Measurements from ENCODE around the gene PLD4.

The PLD4 gene

DNA sequence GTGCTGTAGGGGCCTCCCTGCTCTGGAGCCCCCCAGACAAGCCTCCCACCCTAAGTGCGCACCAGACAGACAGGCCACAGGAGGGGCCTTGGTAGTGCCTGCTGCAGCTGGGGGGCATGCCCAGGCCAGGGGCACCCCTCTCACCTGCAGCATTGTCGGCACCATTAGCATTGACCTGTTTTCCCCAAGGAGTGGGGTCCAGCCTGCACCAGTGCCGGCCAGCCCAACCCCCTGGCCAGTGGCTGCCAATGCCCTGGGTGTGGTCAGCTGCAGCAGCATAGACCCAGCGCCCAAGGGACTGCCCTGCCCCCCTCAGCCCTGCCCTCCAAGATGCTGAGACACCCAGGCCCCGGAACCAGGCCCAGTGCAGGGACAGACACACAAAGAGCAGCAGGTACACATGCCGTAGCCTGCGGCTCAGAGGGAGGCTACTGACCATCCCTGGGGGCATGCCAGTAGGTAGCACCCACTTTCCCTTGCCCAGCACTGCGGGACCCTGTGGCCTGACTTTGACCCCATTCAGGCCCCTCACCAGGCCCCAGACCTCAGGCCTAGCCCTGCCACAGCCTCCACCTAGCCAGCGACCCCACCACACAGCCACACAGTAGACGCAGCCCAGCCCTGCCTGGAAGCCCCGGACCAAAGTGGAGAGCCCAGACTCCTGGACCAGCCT lies 52.5 kb downstream of the PLD4 start:
- Histone ChIP-seq H3K27ac (ENCODE audit: low read depth in 2 of 2, low read length in 2 of 2) (no peak overlapping the region), H3K4me3 (ENCODE audit: low read length in 2 of 2) (peak overlapping the region; percentile 36 to 65), H3K9ac (ENCODE audit: low read depth in 1 of 2, low read length in 2 of 2) (no peak overlapping the region)

DNA sequence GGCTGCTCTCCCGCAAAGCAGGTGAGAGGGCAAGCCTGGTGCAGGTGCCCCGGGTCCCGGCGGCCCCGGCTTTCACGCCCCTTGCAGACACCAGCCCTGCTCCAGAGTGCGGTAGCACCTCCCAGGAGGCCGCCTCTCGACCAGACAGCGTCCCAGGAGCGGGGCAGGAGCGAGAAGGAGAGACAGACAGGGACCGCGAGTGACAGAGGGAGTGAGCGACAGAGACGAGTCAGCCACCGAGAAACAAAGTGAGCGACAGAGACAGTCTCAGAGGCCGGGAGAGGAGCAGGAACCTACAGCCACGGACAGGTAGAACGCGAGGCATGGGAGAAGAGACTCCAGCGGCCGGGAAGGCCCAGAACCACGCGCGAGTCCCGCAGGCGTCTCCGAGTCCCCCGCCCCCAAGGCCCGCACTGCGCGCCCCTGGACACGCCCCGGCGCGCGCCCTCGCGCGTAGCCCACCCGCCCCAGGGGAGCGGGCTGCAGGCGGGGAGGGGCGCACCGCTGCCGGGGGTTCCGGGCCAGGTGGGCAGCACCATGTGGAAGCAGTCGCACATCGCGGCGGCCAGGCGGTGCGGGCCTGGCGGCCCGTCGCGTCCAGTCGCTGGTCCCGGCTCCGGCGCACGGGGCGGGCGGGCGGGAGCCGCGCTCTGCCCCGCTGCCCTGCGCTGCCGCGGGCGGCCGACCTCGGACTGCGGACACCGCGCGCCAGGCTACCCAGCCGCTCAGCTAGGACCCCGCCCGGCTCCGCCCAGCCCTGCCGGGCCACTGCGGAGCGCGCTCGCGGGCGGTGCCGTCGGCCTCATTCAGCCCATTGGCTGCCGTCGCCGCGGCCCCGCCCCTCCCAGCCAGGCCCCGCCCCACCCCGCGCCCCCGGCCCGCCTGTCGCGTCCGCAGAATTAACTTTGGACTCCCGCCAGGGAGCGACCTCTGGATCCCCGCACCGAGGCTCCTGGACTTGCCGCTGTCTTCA lies 53.3 kb downstream of the PLD4 start, which contains the start of gene AHNAK2:
TSS of gene AHNAK2 (minus strand) at position 694 of the 973 bp plus-strand sequence. CDS start at position 557, 137 bp downstream.
- H3K4me3 ChIP-seq (ENCODE audit: low read length in 2 of 2), result peak within 1 kb of the TSS; percentile 36 to 65
- peak within 1 kb of the TSS in 1 of 2 donors; percentile 1 for H3K27ac ChIP-seq (ENCODE audit: low read depth in 2 of 2, low read length in 2 of 2)
- H3K9me3 ChIP-seq (ENCODE audit: control insufficient read depth in 2 of 2, low read length in 2 of 2), result no peaks in the 10 kb centered on the region
- no peaks in the 10 kb centered on the region for H3K36me3 ChIP-seq (ENCODE audit: control insufficient read depth in 2 of 2, insufficient read depth in 2 of 2, low read length in 2 of 2)
- H3K4me1 ChIP-seq (ENCODE audit: control insufficient read depth in 2 of 2, insufficient read depth in 2 of 2, low read length in 2 of 2), result peaks cover 30 to 35% of the 10 kb centered on the region in 2 donors
- peaks cover 27 to 28% of the 10 kb centered on the region in 2 donors for H3K27me3 ChIP-seq (ENCODE audit: control insufficient read depth in 2 of 2, insufficient read depth in 2 of 2, low read length in 2 of 2)
- peak within 1 kb of the TSS in 1 of 2 donors; percentile 18 for H3K9ac ChIP-seq (ENCODE audit: low read depth in 1 of 2, low read length in 2 of 2)

More for the DNA sequence above, 52.5 kb downstream of the PLD4 start:
- H3K9me3 ChIP-seq (ENCODE audit: control insufficient read depth in 2 of 2, low read length in 2 of 2), result no peaks in the 10 kb centered on the region
- peaks cover 28 to 31% of the 10 kb centered on the region in 2 donors for H3K27me3 ChIP-seq (ENCODE audit: control insufficient read depth in 2 of 2, insufficient read depth in 2 of 2, low read length in 2 of 2)
- H3K36me3 ChIP-seq (ENCODE audit: control insufficient read depth in 2 of 2, insufficient read depth in 2 of 2, low read length in 2 of 2), result no peaks in the 10 kb centered on the region
- peaks cover 38 to 43% of the 10 kb centered on the region in 2 donors for H3K4me1 ChIP-seq (ENCODE audit: control insufficient read depth in 2 of 2, insufficient read depth in 2 of 2, low read length in 2 of 2)

GRCh38 chr14:104978746-104979691 lies 54.3 kb downstream of the PLD4 start:
- Histone ChIP-seq H3K9me3 (ENCODE audit: control insufficient read depth in 2 of 2, low read length in 2 of 2) (no peaks in the 10 kb centered on the region), H3K4me1 (ENCODE audit: control insufficient read depth in 2 of 2, insufficient read depth in 2 of 2, low read length in 2 of 2) (peaks cover 20 to 27% of the 10 kb centered on the region in 2 donors), H3K9ac (ENCODE audit: low read depth in 1 of 2, low read length in 2 of 2) (no peak overlapping the region), H3K27me3 (ENCODE audit: control insufficient read depth in 2 of 2, insufficient read depth in 2 of 2, low read length in 2 of 2) (peaks cover 26 to 28% of the 10 kb centered on the region in 2 donors), H3K27ac (ENCODE audit: low read depth in 2 of 2, low read length in 2 of 2) (peak overlapping the region in 1 of 2 donors; percentile 1), H3K36me3 (ENCODE audit: control insufficient read depth in 2 of 2, insufficient read depth in 2 of 2, low read length in 2 of 2) (no peaks in the 10 kb centered on the region), H3K4me3 (ENCODE audit: low read length in 2 of 2) (peak overlapping the region in 1 of 2 donors; percentile 7)

DNA sequence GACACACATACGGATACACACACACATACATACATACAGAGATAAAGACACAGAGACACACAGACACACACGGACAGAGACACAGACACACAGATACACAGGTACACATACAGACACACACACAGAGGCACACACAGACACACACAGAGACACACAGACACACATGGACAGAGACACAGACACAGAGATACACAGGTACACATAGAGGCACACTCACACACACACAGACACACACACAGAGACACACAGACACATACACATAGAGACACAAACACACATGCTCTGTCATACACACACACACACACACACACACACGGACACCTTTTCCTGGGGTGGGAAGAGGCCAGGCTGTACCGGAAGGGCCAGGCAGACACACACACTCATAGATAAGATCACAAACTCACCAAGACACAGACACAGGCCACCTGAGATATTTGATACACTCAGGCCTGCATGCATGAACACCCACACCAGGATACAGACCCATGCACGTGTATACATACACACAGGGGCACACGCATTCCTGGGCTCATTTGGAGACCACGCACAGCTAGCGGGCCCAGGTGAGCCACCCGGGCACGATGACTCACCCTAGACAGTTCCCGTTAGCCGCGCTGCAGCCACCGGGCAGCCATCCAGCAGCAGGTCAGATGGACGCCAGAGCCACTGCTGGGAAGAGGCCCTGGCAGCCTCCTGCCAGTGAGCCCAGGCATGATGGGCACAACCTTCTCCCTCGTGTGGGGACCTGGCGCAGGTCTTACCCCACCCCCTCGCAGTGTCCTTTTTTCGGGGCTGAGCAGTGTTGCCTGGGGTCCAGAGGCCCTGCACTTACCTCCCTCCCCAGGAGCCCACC lies 55.3 kb downstream of the PLD4 start:
- H3K36me3 ChIP-seq (ENCODE audit: control insufficient read depth in 2 of 2, insufficient read depth in 2 of 2, low read length in 2 of 2), result no peaks in the 10 kb centered on the region
- H3K4me1 ChIP-seq (ENCODE audit: control insufficient read depth in 2 of 2, insufficient read depth in 2 of 2, low read length in 2 of 2), result peaks cover 17 to 24% of the 10 kb centered on the region in 2 donors
- H3K9ac ChIP-seq (ENCODE audit: low read depth in 1 of 2, low read length in 2 of 2), result no peak overlapping the region
- H3K9me3 ChIP-seq (ENCODE audit: control insufficient read depth in 2 of 2, low read length in 2 of 2), result no peaks in the 10 kb centered on the region
- H3K27ac ChIP-seq (ENCODE audit: low read depth in 2 of 2, low read length in 2 of 2), result no peak overlapping the region
- peaks cover 20 to 28% of the 10 kb centered on the region in 2 donors for H3K27me3 ChIP-seq (ENCODE audit: control insufficient read depth in 2 of 2, insufficient read depth in 2 of 2, low read length in 2 of 2)
- H3K4me3 ChIP-seq (ENCODE audit: low read length in 2 of 2), result no peak overlapping the region

DNA sequence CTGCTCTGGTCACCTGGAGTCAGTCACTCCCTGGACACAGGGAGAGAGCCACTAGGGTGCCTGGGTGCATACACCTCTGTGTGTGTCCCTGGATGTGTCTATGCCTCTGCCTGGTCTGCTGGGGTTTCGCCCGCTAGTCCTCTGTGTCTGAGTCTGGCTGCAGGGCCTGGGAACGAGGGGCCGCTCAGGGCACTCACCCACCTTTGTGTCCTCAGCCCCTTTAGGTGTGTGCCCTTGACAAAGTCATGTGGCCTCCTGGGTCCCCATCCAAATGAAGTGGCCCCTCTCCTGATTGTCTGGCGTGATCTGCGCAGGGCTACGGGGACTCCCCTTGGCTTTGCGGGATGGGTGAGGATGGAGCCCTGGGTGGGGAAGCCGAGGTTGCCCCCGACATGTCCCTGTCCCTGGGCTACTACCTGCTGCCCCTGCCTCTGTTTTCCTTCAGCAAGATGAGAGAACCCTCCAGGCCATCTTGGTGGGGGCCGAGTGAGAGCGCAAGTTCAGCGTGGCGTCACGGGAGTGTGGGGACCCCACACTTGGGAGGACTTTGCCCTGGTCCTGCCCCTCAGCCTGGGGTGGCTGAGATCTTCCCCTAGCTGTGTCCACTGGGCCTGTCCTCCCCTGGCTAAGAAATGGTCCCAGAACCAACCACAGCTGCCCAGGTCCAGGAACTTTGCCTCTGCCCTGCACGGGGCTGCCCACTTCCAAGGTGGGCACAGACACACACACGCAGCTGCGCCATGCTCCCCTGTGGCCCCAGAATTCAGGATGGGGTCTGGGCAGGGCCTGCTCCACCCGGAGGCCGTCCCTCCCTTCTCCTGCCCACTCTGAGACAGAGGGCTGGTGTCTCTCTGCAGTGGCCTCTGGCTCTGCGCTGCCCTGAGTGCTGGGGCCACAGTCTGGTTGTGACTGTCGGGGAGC lies 56.2 kb downstream of the PLD4 start:
- H3K4me1 ChIP-seq (ENCODE audit: control insufficient read depth in 2 of 2, insufficient read depth in 2 of 2, low read length in 2 of 2), result peaks cover 17 to 19% of the 10 kb centered on the region in 2 donors
- H3K27ac ChIP-seq (ENCODE audit: low read depth in 2 of 2, low read length in 2 of 2), result no peak overlapping the region
- H3K36me3 ChIP-seq (ENCODE audit: control insufficient read depth in 2 of 2, insufficient read depth in 2 of 2, low read length in 2 of 2), result no peaks in the 10 kb centered on the region
- H3K9ac ChIP-seq (ENCODE audit: low read depth in 1 of 2, low read length in 2 of 2), result no peak overlapping the region
- H3K27me3 ChIP-seq (ENCODE audit: control insufficient read depth in 2 of 2, insufficient read depth in 2 of 2, low read length in 2 of 2), result peaks cover 20 to 28% of the 10 kb centered on the region in 2 donors
- H3K9me3 ChIP-seq (ENCODE audit: control insufficient read depth in 2 of 2, low read length in 2 of 2), result no peaks in the 10 kb centered on the region
- no peak overlapping the region for H3K4me3 ChIP-seq (ENCODE audit: low read length in 2 of 2)

GRCh38 chr14:104981699-104982541 lies 57.2 kb downstream of the PLD4 start:
- H3K9ac ChIP-seq (ENCODE audit: low read depth in 1 of 2, low read length in 2 of 2), result no peak overlapping the region
- H3K27ac ChIP-seq (ENCODE audit: low read depth in 2 of 2, low read length in 2 of 2), result no peak overlapping the region

DNA sequence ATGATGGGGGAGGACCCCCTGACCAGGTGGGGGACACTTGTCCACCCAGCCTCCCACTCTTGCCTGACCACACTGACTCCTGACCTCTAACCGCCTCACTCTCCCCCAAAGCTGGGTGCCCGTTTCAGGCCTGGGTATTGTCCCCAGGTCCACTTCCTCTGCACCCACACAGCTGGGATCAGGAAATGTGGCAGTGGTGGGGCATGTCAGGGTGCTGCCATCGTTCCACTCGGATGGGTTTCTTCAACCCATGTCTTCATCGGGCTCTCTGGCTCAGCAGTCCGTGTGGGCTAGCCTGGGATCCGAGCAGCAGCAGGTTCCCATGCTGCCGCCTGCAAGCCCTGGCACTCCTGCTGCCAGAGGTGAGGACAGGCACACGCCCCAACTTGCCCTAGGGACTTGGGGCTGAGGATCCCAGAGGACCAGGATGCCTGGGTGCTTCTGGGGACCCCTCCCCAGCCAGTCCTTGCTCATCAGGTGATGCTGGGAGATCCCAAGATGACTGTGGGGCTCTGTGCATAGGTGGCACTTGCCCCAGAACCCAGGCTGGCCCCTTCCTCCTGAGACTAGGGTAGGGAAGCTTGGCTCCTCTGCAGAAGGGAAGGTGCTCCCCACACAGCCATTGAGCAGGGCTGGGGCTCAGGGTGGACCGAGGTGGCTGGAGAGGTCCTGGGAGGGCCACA lies 58.0 kb downstream of the PLD4 start:
- H3K9ac ChIP-seq (ENCODE audit: low read depth in 1 of 2, low read length in 2 of 2), result no peak overlapping the region
- H3K4me3 ChIP-seq (ENCODE audit: low read length in 2 of 2), result no peak overlapping the region
- no peaks in the 10 kb centered on the region for H3K36me3 ChIP-seq (ENCODE audit: control insufficient read depth in 2 of 2, insufficient read depth in 2 of 2, low read length in 2 of 2)
- H3K4me1 ChIP-seq (ENCODE audit: control insufficient read depth in 2 of 2, insufficient read depth in 2 of 2, low read length in 2 of 2), result peaks cover 11% of the 10 kb centered on the region in 2 donors
- no peak overlapping the region for H3K27ac ChIP-seq (ENCODE audit: low read depth in 2 of 2, low read length in 2 of 2)
- no peaks in the 10 kb centered on the region for H3K9me3 ChIP-seq (ENCODE audit: control insufficient read depth in 2 of 2, low read length in 2 of 2)
- peaks cover 7 to 15% of the 10 kb centered on the region in 2 donors for H3K27me3 ChIP-seq (ENCODE audit: control insufficient read depth in 2 of 2, insufficient read depth in 2 of 2, low read length in 2 of 2)

More at GRCh38 chr14:104981699-104982541, 57.2 kb downstream of the PLD4 start:
- Histone ChIP-seq H3K27me3 (ENCODE audit: control insufficient read depth in 2 of 2, insufficient read depth in 2 of 2, low read length in 2 of 2) (peaks cover 15 to 22% of the 10 kb centered on the region in 2 donors), H3K4me3 (ENCODE audit: low read length in 2 of 2) (no peak overlapping the region), H3K4me1 (ENCODE audit: control insufficient read depth in 2 of 2, insufficient read depth in 2 of 2, low read length in 2 of 2) (peaks cover 18 to 19% of the 10 kb centered on the region in 2 donors), H3K36me3 (ENCODE audit: control insufficient read depth in 2 of 2, insufficient read depth in 2 of 2, low read length in 2 of 2) (no peaks in the 10 kb centered on the region), H3K9me3 (ENCODE audit: control insufficient read depth in 2 of 2, low read length in 2 of 2) (no peaks in the 10 kb centered on the region)
